OCI-M2 (cell line): Measurements from ENCODE around the gene TEX26.
"Not testable (repeated sequence)": the region's sequence is repeated elsewhere in the genome, so short reads cannot be mapped to it uniquely, and the experiment has no call there.

Source experiments
- DNase-seq: peaks from one replicate; lab custom pipeline; 2025; ENCODE audit not compliant: unreplicated experiment; lab: John Stamatoyannopoulos, UW

The TEX26 gene

DNA sequence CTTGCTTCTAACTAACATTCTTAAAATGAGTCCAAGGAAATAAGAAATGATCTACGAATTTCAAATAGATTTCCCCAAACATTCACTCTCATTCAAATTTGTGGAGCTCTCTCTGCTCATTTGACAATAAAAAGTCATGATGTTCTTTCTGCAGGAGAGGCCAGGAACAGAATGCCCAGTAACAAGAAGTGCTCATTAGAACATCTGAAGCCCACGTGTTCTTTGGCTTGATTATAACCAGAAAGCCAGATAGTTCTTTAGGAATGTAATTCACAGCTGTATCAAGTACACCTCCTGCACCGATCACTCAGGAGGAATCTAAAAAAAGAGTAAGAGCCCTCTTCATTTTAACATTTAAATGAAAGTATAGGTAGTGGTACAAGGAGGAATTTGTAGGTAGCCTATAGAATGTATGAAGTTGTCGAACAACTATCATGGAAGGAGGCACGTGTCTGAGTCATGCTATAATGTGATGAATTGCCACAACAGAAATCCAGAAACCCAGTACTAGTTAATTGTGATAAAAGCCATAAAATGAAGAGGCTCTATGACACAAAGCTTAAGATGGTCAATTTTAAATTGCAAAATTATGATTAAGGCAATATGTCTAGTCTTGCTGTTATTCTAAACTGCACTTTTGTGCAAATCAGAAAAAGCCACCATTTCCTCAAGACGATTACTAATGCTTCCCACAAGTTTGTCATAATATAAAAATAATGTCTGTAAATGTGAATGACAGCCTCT, 13.6 kb upstream of the TEX26 start:
- DNase-seq, result no peak

GRCh38 chr13:30920162-30920909, 12.1 kb upstream of the TEX26 start:
- DNase-seq, result no peak

DNA sequence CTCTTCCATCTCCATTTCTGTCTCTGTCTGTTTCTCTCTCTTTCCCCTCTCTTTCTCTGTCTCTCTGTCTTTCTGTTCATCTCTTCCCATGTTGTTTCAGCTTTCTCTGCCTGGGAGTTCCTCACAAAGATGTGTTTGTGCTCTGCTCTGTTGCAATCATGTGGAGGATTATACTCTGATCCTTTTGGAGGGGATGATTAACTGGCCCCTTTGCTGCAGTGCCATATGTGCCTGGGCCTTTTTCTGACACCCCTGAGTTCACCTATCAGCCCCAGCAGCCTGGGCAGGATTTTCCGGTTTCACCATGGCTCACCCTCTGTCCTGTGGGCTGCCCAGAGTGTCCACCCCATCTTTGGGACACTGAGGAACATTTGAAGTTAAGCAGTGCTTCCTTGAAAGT, 9.0 kb upstream of the TEX26 start:
- DNase-seq, result no peak

GRCh38 chr13:30924721-30925120, 7.7 kb upstream of the TEX26 start:
- no peak for DNase-seq

DNA sequence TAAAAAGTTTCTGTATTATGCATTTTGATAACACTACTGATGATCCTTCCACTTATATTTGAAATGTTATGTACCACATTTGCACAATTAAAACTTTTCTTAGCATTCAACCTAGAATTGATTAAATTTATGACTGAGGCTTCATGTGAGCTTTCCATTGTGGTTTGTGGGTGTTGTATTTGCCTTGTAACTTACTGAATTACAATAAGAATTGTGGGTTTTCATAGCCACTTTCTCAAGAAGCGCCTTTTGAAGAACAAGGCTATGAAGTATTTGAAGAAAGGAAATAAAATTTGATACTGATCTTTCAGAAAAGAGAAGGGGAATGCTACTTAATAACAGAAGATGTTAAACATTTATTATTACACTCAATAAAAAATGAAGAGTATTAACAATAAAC, 7.0 kb upstream of the TEX26 start:
- no peak for DNase-seq

GRCh38 chr13:30926781-30927180, 5.7 kb upstream of the TEX26 start:
- no peak for DNase-seq

DNA sequence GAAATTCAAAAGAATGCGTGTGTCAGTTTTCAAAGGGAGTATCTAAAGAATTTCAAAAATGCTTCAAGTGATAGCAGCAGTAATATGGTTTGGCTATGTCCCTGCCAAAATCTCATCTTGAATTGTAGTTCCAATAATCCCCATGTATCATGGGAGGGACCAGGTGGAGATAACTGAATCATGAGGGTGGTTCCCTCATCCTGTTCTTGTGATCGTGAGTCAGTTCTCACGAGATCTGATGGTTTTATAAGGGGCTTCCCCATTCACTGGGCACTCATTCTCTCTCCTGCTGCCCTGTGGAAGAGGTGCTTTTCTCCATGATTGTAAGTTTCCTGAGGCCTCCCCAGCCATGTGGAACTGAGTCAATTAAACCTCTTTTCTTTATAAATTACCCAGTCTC, 5.3 kb upstream of the TEX26 start:
- DNase-seq, result not testable (repeated sequence)

- DNase-seq, result no peak
These were observed 4.9 kb upstream of the TEX26 start for GRCh38 chr13:30927595-30927994.

- no peak for DNase-seq
These were observed 3.5 kb upstream of the TEX26 start for GRCh38 chr13:30928978-30929377.

- DNase-seq, result no peak
These were observed 856 bp downstream of the TEX26 start for GRCh38 chr13:30933354-30933670.

GRCh38 chr13:30934381-30934780, 1.9 kb downstream of the TEX26 start:
- DNase-seq, result no peak

DNA sequence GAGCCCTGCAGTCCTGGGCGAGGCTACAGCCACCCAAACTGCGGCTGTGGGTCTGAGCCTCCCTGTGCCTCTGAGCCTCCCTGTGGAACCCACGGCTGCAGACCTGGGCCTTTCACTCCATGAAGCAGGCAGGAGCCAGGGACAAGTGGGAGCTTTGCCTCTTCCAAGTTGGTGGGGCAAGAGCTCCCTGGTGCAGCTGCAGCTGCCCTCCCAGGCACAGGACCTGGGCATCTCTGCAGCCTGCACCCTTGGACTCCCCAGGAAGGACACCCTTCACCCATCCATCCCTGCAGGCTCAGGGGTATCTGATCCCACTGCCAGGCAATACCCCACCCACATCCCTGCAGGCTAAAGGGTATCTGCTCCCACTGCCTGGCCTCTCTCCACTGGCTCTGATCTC, 2.3 kb downstream of the TEX26 start:
- DNase-seq, result no peak

DNA sequence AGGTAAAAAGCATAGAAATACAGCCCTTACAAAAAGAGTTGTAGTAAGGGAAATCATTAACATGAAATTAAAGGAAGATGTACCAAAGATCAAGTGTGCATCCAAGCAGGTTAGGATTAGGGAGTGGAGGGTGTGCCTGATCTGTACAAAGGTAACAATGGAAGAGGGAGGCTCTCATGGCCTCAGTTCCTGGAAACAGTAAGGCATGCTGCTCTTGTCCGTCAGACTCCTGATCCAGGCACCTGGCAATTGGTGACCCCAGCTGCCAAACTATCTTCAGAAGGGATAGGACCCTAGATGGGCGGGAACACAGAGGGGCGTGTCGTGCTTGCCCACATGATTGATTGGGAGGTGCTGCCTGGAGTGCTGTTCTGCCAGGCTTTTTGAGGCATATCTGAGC, 4.5 kb downstream of the TEX26 start:
- DNase-seq, result no peak

GRCh38 chr13:30943881-30944280, 11.4 kb downstream of the TEX26 start:
- no peak for DNase-seq

DNA sequence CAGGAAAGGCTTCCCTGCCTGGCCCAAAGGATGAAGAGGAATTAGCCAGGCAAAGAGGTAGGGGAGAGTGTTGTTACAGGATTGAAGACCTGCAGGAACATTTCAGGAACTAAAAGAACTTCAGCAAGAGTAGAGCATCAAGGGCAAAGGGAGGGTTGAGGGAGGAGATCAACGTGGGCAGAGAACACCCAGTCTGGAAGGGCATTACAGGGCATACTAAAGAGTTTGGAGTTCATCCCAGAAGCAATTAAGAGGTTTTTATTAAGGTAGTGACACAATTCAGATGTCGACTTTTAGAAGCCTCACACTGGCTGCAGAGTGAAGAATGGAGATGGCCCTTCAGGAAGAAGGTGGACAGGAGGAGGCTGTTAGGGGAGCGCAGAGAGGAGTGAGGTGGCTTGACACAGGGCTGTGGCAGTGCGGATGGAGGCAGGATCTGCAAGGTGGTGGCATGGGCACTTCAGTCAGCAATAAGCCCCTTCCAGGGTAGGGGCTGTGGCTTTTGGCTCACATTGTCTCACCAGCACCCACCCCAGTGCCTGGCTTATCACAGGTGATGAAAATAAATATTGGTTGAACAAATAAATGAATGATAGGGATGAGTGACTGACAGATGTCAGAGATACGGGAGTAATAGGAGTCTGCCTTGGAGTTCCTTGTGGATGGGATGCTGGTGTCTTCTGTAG, 24.9 kb downstream of the TEX26 start:
- DNase-seq, result no peak

DNA sequence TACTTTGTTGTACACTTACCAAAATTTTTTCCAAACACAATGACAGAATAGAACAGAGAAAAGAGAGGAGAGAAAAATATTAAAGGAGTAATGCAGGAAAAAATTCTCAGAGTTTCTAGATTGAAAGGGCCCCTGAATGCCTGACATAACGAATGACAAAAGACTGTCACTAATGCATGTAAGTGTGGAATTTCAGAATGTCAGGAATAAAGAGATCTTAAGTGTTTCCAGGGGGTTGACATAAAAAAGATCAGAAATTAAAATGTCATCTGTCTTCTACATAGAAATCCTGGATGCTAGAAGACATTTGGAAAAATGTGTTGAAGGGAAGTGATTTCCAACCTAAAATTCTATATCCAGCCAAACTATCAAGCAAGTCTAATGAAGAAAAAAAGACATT, 27.2 kb downstream of the TEX26 start:
- no peak for DNase-seq

DNA sequence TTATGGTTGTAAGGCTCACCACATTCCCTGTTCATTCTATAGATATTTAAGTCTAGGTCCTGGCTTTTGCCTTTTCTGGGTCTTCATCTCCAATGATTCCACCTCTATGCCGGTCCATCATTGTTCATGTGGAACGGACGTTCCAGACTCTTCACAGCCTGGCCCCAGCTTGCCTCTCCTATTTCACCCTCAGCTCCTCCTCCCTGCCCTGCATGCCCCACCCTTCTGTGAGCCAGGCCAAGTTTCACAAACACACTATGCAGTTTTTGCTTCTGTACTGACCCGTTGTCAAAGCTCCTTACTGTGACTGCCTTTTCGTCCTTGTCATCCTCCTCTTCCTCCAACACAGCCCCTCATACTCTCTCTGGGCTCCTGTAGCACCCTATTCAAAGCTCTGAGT, 31.3 kb downstream of the TEX26 start:
- no peak for DNase-seq

GRCh38 chr13:30965380-30965779, 32.9 kb downstream of the TEX26 start:
- no peak for DNase-seq

DNA sequence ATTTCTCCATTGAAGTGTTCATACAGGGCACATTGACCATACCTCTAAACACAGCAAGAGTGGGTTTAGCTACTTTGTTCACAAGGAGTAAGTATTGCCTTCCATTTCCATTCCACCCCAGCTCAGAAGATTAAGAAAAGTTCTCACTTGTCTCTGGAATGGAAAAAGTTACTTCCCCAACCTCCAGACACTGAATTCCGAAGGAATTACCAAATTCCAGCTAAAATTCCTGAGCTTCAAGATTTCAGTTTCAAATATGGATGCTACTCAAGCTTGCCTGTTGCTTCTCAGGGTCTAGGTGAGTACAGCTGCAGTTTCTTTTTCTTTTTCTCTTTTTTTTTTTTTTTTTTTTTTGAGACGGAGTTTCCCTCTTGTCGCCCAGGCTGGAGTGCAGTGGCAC, 33.6 kb downstream of the TEX26 start:
- no peak for DNase-seq

DNA sequence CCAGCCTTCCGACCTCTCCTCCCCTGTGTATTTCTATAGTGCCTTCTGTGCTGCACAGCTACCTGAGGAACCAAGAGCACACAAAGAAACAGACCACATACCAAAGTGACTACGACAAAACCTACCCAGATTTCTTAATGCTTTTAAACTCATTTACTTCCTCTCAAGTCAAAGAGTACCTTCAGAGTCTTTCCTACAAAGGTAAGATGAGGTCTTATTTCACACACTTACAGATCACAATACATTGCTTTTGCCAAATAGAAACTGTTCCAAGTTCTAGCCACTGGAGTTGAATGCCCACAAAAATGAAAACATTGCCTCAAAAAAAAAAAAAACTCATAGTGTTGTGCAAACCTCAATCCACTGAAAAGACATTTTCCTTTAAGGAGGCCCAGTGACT, 36.4 kb downstream of the TEX26 start:
- DNase-seq, result no peak

GRCh38 chr13:30971575-30971974, 39.1 kb downstream of the TEX26 start:
- no peak for DNase-seq

GRCh38 chr13:30972888-30973377, 40.5 kb downstream of the TEX26 start:
- no peak for DNase-seq
